Rectal smooth muscle tissue (tissue), 1 donor: ENCODE data around the gene ZNF385A.

Experiments
- H3K27ac ChIP-seq: one replicate; pipeline ENCODE4 v1.7.0; 2013; ENCODE audit warnings: low read depth, low read length, inconsistent platforms
- H3K27me3 ChIP-seq: one replicate; pipeline ENCODE4 v1.7.0; 2013; ENCODE audit warnings: low read length; ENCODE audit not compliant: control insufficient read depth, insufficient read depth
- H3K36me3 ChIP-seq: one replicate; pipeline ENCODE4 v1.7.0; 2013; ENCODE audit warnings: low read length; ENCODE audit not compliant: control insufficient read depth, insufficient read depth
- H3K4me1 ChIP-seq: one replicate; pipeline ENCODE4 v1.7.0; 2013; ENCODE audit warnings: low read length; ENCODE audit not compliant: control insufficient read depth, insufficient read depth
- H3K4me3 ChIP-seq: one replicate; pipeline ENCODE4 v1.7.0; 2013; ENCODE audit warnings: low read length
- H3K9ac ChIP-seq: one replicate; pipeline ENCODE4 v1.7.0; 2013; ENCODE audit warnings: low read length

The ZNF385A gene, protein sequence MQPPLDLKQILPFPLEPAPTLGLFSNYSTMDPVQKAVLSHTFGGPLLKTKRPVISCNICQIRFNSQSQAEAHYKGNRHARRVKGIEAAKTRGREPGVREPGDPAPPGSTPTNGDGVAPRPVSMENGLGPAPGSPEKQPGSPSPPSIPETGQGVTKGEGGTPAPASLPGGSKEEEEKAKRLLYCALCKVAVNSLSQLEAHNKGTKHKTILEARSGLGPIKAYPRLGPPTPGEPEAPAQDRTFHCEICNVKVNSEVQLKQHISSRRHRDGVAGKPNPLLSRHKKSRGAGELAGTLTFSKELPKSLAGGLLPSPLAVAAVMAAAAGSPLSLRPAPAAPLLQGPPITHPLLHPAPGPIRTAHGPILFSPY

DNA sequence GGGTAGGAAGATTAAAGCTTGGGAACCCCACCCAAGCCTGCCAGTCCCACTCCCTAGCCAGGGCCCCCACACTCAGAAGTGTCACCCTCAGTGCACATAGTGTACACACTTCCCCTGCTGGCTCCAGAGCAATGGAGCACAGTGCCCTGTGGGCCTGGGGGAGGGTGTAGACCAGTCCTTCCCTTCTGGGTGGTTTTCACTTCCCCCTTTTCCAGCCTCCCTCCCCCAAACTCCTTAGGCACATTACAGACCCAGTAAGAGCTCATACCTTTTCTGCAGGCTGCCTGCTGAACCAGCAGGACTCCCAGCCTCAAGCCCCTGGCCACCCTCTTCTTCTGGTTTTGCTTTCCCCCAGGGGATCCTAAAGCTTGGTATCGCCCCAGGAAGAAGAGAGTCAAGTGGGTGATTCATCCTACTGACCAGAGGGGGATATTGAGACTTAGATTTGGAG, at the start of gene ZNF385A:
TSS of gene ZNF385A (minus strand) at position 143 of the 451 bp plus-strand sequence. CDS start 219 bp downstream, outside the sequence.
- Histone ChIP-seq H3K27me3 (no peaks in the 10 kb centered on the region), H3K9ac (no peak within 1 kb of the TSS), H3K36me3 (no peaks in the 10 kb centered on the region), H3K4me1 (no peaks in the 10 kb centered on the region), H3K4me3 (peak within 1 kb of the TSS; percentile 1), H3K27ac (no peak within 1 kb of the TSS)

DNA sequence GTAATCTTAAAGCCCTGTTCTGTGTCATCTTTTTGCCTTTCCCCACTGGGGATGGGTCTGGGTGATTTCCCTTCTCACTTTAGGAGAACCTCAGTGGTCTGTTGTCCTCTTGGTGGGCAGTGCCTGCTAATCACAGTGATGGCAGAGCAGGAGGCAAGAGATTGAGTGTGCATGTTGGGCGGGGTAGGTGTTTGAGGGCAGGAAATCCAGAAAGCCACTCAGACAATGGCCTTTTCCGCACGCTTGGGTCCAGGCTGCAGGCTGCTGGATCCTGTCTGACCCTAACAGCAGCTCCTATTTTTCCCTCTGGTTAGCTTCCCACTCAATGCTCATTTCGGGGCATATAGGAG, 48.3 kb upstream of the ZNF385A start:
- H3K36me3 ChIP-seq = no peaks in the 10 kb centered on the region
- H3K9ac ChIP-seq = no peak overlapping the region
- H3K27me3 ChIP-seq = no peaks in the 10 kb centered on the region
- peaks cover 37% of the 10 kb centered on the region for H3K4me1 ChIP-seq
- H3K4me3 ChIP-seq = no peak overlapping the region
- H3K27ac ChIP-seq = peak overlapping the region; percentile 79

DNA sequence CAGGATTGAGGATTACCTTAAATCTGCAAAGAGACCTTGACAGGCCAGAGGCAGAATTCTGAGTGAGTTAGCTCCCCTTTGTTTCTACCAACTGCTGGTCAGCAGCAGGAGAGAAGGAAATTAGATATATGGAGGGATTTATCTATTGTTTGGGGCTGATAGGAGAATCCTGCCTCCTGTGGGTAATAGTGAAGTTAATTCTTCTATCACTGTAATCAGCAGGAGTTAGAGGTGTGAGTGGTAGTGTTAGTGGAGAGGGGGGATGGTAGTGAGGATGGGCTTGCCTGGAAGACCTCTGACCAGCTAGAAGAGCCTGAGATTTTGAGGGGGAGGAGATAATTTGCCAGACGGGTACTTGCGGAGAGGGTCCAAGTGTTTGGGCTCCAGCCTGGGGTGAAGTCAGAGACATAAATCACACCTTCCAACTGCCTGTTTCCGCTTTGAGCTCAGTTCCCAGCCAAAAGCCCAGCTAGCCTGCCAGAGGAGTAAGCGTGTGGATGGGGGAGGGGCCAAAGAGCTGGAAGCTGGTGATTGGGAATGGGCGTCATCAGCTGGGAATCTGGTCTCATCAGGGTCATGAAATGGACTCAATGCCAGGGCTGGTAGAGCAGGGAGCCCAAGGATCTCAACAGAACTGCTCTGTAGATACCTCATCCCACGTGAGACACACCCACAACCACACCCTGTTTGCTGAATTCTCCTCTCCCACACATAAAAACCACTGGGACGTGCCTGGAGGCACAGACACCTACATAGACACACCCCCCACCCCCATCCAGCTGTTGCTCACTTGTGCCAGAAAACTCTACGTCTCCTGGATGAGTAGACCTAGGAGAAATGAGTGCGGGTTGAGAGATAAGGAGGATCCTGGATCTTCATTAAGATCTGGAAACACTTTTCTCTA, 47.6 kb upstream of the ZNF385A start:
- H3K27me3 ChIP-seq = no peaks in the 10 kb centered on the region
- H3K27ac ChIP-seq = peak overlapping the region; percentile 79
- no peak overlapping the region for H3K9ac ChIP-seq
- peak overlapping the region; percentile 23 for H3K4me3 ChIP-seq
- H3K36me3 ChIP-seq = no peaks in the 10 kb centered on the region
- H3K4me1 ChIP-seq = peaks cover 43% of the 10 kb centered on the region

DNA sequence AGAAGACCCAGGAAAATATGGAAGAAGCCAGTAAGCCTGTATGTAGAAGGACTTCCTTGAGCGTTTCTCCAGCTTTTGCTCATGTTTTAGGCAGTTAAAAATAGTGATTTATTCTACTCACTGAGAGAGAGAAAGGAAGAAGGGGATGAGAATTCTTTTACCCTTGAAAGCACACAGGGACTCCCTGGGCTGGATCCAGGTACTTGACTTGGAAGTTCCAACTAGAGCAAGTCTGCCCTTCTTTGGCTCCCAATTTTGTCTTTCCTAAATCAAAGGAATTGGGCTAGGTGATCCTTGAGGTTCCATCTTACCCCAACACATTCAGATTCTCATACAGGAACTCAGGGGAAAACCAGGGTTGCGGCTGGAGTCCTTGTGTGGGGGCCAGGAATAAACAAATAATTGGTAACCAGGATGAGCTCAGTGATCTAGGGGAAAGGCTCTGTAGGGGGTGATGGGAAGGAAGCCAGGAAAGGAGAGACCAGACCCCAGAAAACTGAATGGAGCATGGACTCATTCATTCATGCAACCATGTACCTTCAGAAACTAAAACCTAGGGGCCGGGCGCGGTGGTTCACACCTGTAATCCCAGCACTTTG, 46.0 kb upstream of the ZNF385A start:
- Histone ChIP-seq H3K27ac (peak overlapping the region; percentile 92), H3K9ac (no peak overlapping the region), H3K36me3 (no peaks in the 10 kb centered on the region), H3K4me3 (peak overlapping the region; percentile 9), H3K4me1 (peaks cover 51% of the 10 kb centered on the region), H3K27me3 (no peaks in the 10 kb centered on the region)

DNA sequence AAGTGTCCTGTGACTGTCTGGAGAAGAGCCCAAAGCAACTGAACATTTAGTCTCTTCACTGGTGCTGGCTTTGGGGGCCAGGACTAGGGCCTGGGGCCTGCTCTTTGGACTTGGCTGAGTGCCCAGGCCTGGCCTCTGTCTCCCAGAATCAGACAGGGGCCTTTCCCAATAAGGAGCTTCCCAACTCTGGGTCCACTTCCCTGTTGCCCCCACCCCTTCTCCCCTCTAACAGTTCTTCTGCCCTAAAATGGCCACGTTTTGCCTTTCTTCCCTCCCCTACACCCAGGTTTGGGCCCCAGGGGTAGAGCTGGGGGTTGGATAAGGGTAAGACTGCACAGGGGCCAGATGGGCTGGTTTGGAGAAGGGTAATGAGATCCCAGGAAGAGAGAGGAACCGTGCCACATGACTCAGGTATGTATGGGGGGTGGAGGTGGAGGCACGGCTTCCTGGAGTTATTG, 44.5 kb upstream of the ZNF385A start:
- H3K27ac ChIP-seq = peak overlapping the region; percentile 92
- H3K4me3 ChIP-seq = no peak overlapping the region
- H3K27me3 ChIP-seq = no peaks in the 10 kb centered on the region
- H3K9ac ChIP-seq = no peak overlapping the region
- H3K36me3 ChIP-seq = no peaks in the 10 kb centered on the region
- peaks cover 56% of the 10 kb centered on the region for H3K4me1 ChIP-seq

DNA sequence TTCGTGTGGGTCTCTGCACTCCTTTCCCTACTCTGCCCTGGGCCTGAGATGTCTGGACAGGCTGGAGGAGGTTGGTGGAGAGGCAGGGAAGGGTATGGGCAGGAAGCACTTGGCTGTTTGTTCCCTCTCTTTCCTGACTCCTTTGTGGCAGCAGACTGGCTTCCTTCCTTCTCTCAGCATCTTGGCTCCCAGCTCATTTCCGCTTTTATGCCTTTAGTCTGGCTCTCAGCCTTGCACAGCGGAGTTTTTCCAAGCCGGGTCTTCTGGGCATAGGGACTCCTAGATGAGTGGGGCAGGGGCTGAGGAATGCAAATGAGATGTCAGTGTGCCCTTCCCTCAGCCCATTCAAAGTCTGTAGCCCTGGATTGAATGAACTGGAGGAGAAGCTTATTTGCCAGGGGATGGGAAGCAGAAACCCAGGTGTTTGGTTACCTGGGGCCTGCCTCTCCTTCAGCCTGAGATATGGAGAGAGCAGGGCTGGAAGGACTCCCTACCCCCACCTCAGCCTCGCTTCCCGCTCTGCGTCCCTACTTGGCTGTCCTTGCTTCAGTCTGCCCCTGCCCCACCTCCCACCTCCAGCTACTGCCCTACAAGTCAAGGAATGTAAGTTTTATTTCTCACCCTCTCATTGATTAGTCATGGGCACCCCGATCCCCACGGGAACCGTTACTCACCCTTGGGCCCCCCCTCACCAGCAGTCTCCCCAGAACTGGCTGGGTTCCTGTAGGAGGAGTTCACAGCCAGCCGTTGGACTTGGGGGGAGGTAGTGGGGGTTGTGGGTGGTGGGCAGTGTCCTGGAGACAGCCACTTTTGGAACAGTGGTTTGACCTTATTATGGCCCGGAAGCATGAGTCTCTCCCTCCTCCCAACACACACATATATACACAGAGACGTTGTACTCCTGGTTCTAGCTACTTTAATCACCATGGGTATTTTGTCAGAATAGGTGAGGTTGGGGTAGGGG, 43.8 kb upstream of the ZNF385A start:
- Histone ChIP-seq H3K4me3 (no peak overlapping the region), H3K27ac (peak overlapping the region; percentile 92), H3K9ac (no peak overlapping the region), H3K27me3 (no peaks in the 10 kb centered on the region), H3K36me3 (no peaks in the 10 kb centered on the region), H3K4me1 (peaks cover 56% of the 10 kb centered on the region)

DNA sequence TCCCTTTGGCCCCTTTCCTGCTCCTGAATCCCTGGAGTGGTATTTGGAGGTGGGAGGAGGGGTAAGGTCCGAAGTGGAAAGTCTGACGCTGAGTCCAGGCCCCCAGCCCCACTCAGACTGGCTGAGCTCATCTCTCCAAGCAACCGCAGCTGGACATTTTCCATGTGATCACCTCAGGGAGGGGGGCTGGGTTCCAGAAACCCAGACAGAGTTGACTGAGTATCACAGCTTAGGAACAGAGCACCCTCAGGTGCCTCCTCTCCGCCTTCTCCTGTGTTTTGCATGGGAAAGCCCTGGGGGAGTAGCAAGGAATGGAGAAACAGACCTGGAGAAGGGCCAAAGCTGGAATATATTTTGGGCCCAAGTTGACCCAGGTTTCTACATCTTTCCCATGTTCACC, 42.6 kb upstream of the ZNF385A start:
- H3K27me3 ChIP-seq = no peaks in the 10 kb centered on the region
- no peaks in the 10 kb centered on the region for H3K36me3 ChIP-seq
- no peak overlapping the region for H3K9ac ChIP-seq
- no peak overlapping the region for H3K4me3 ChIP-seq
- peak overlapping the region; percentile 92 for H3K27ac ChIP-seq
- H3K4me1 ChIP-seq = peaks cover 57% of the 10 kb centered on the region

DNA sequence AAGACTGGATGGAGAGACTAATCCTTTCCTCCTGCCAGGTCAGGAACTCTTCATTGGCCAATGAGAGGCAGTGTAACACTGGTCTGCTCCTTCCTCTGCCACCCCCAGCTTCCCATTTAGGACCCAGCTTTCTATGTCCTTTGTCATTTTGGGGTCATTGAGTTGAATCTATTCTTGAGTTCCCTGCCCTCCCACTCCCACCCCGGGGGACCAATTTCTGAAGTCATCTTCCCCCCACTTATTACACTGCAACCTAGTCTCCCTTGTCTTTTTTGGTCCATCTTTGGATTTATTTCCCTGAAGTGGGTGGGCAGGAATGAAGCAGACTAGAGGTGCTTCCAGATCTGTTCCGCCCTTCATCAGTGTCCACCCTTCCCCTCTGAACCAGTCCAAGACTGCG, 42.2 kb upstream of the ZNF385A start:
- H3K36me3 ChIP-seq = no peaks in the 10 kb centered on the region
- peak overlapping the region; percentile 92 for H3K27ac ChIP-seq
- no peak overlapping the region for H3K9ac ChIP-seq
- no peak overlapping the region for H3K4me3 ChIP-seq
- no peaks in the 10 kb centered on the region for H3K27me3 ChIP-seq
- peaks cover 58% of the 10 kb centered on the region for H3K4me1 ChIP-seq

DNA sequence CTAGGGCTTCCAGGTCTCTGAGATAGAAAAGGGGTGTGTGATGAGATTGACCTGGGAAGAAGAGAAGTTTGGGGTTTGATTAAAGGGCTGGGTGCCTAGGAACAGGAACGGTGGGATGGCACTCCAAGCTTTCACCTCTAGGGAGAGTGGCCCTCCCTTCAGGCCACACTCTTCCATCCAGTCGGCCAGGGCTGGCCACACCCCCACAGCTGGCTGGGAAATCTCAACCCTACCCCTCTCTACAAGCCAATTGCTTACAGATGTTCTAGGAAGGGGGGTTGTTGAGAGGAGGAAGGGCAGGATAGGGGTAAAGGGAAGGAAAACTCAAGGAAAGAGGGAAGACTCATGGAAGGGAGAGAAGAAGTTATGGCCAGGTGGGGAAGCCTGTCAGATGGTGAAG, 41.2 kb upstream of the ZNF385A start:
- Histone ChIP-seq H3K27me3 (no peaks in the 10 kb centered on the region), H3K4me1 (peaks cover 59% of the 10 kb centered on the region), H3K4me3 (no peak overlapping the region), H3K27ac (no peak overlapping the region), H3K9ac (no peak overlapping the region), H3K36me3 (no peaks in the 10 kb centered on the region)

DNA sequence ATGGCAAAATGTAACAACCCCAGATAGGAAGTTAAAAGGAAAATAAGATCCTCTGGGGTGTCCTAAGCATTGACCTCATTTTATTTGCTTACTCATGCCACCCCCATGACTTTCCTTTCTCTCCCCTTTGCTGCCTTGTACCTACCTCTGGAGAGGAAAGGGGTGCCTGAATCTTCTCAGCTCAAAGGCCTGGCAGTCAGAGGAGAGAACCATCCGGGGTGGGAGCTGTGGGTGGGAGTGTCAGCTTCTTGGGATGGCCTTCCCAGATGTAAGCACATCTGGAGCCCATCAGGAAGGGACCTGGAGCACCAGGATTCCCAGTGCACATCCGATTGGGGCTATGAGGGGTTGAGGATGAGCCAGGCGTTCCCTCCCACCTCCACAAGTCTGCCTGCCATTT, 39.7 kb upstream of the ZNF385A start:
- no peaks in the 10 kb centered on the region for H3K27me3 ChIP-seq
- no peak overlapping the region for H3K9ac ChIP-seq
- H3K27ac ChIP-seq = peak overlapping the region; percentile 53
- H3K4me3 ChIP-seq = no peak overlapping the region
- peaks cover 58% of the 10 kb centered on the region for H3K4me1 ChIP-seq
- H3K36me3 ChIP-seq = no peaks in the 10 kb centered on the region

DNA sequence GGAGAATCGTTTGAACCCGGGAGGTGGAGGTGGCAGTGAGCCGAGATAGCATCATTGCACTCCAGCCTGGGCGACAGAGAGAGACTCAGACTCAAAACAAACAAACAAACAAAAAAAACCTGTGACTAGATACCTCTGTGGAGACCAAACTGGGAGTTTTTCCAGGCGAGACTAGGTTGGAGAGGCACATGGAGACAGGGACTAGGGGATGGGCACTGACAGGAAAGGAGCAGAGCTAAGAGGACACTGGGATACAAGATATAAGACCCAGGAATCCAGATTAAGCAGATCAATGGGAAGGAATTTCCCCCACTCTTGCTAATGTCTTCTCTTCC, 39.2 kb upstream of the ZNF385A start:
- peak overlapping the region; percentile 98 for H3K27ac ChIP-seq
- H3K4me3 ChIP-seq = no peak overlapping the region
- H3K4me1 ChIP-seq = peaks cover 54% of the 10 kb centered on the region
- no peaks in the 10 kb centered on the region for H3K27me3 ChIP-seq
- no peak overlapping the region for H3K9ac ChIP-seq
- no peaks in the 10 kb centered on the region for H3K36me3 ChIP-seq
